Endothelial cell of hepatic sinusoid (primary cell): ENCODE results near the gene NRF1.

Experiments used
- in situ Hi-C: cut with HindIII; loops from 2 replicates; pipeline ENCODE4 v1.10.0; 2017; ENCODE audit warnings: low sequenced_read_pairs

NRF1 gene

DNA sequence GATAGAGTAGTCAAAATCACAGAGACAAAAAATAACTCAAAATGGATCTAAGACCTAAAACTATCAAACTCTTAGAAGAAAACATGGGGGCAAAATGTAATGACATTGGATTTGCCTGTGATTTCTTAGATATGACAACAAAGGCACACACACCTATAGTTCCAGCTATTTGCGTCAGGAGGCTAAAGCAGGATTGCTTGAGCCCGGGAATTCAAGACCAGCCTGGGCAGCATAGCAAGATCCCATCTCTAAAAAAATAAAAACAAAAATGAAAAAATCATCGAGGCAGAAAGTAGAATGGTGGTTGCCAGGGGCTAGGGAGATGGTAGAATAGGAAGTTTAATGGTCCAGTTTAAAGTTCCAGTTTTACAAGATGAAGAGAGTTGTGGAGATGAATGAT, 113.3 kb downstream of the NRF1 start:
- in situ Hi-C loops: no loop called here

DNA sequence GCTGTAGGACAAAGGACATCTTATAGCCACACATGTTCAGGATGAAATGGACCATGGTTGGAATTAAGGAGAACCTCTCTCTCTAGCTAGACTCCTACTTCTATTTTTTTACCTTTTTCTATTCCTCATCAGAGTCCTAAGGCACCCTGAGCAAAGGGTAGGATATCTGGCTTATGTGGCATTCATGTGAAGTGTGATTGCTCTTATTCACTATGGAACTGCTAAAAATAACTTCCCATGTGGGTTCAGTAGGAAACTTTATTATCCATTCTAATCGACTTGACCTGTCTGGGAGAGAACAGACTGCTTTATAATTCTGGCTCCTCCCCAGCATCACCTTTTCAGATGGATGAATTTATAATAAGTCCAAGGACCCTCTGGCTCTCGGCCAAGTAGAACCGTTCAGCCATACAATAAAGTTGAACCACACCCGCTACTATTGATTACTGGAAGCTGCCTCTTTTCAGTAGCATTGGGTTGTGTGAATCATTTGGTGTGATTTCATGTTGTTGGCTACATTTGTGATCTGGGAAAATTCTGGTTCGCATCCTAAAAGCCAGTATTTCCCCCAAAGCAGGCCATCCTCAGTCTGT, 117.5 kb downstream of the NRF1 start:
- in situ Hi-C loops: no loop called here

GRCh38 chr7:129729511-129729910, 118.0 kb downstream of the NRF1 start:
- in situ Hi-C loops: no loop called here

DNA sequence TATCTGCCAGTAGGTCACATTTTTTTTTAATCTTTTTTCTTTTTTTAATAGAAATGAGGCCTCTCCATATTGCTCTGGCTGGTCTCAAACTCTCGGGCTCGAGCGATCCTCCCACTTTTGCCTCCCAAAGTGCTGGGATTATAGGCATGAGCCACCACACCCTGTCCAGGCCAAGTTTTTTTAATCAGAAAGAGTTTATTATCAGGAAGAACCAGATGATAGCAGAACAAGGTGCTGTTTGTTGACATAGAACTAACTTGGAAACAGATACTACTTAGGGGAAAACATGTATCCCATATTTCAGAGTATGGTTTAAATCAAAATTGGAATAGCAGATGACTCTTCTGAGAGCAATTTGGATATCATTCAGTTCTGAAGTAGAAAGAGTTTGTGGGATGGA, 118.6 kb downstream of the NRF1 start:
- in situ Hi-C loops: no loop called here

DNA sequence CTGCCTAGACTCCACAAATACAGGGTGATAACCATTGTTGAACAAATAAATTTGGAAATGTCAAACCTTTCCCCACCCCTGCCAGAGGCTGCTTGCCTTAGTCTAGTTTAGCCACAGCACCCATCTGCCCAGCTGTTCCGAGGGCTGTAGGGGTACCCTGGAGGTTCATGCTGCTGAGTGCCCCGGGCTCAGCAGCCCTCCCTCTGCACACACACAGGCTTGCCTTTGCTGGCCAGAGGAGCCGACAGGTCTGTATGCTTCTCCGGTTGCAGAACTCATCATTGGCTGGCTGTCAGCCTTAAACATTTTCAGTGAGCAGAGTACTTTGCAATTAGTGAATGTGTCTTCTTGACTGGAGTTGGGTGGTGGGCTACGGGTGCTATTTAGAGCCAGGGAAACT, 122.9 kb downstream of the NRF1 start:
- in situ Hi-C loops: no loop called here

- in situ Hi-C loops: no loop called here
Observed at GRCh38 chr7:129739427-129739826, 127.9 kb downstream of the NRF1 start.

DNA sequence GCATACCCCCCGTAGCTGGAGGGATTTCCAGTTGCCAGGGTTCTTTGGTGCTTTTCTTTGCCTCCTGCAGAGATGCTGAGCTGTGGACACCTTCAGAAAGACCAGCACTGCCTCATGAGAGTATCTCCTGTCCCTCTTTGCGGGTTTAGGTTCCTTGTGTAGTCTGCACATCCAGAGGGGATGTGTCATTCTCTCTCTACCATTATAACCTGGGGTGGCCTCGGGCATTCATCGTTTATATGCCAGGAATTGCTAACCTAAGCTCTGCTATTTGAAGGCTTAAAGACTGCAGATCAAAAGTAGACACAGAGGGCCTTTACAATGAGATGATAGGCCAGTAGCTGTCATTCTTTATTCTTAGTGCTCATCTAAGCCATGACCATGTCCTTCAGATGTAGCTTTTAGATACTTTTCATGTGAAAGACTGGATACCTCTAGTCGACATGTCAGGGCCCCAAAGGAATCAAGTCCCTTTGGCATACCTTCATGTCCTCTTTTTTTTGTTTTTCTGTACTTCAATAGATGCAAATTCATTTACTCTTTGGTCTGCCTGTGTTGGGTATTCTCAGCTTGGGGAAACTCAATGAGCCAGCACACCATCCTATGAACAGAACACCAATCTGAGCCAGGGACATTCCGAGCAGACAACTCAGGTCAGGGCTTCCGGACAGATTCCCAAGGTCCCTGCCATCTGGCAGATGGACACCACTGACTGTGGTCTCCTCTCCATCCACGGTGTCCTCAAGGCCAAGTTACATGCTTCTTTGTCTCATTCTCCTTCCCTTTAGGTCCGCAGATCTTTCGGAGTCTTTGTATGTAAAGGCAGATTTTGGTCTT, 129.3 kb downstream of the NRF1 start:
- in situ Hi-C loops: no loop called here

- in situ Hi-C loops: no loop called here
Observed at GRCh38 chr7:129741743-129742213, 130.3 kb downstream of the NRF1 start.

DNA sequence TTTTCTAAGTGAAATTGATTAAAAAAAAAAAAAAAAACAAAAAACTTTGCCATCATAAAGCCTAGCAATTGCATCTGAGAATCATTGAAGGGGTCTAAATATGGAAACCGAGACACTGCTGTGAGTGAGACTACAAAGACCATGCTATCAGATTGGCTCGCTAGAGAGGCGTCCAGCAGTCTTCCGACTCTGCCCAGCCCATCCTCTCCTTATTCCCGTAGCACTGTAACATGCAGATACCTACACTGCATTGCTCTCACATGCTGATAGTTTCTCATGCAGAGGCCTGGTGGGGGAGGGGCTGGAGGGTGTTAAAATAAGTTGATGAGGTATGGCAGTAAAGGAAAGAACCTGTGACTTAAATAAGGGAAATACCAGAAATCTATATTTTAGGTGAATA, 130.7 kb downstream of the NRF1 start:
- in situ Hi-C loops: no loop called here

DNA sequence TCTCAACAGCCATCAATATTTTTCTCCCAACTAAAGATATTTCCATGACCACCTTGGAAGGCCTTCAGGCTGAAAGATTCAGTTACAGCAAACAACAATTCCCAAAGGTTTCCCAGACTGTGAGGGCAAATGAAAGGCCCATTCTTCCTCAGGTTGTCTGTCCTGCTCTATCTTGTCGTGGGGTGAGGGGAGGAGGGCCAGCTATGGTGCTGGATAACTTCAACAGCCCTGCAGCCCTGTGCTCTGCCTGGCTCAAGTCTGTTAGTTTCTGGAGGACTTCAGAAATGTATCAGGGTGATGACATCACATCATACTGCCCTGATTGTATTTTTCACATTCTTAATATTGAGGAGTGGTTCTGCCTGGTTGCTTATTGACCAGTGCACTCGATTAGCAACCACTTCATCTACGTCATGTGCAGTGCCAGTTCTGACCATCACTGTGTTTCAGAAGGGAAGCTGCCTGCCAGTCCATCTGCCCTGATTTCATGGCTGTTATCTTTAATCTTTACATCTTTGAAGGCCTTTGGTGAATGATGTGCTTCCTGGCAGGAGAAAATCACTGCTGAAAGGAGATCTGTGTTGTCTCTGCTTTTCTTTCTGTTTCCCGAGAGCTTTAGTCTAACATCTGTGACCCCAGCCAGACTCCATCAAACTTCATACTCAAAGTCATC, 135.5 kb downstream of the NRF1 start:
- in situ Hi-C loops: no loop called here

- in situ Hi-C loops: no loop called here
Observed at GRCh38 chr7:129748356-129749109, 137.0 kb downstream of the NRF1 start.

DNA sequence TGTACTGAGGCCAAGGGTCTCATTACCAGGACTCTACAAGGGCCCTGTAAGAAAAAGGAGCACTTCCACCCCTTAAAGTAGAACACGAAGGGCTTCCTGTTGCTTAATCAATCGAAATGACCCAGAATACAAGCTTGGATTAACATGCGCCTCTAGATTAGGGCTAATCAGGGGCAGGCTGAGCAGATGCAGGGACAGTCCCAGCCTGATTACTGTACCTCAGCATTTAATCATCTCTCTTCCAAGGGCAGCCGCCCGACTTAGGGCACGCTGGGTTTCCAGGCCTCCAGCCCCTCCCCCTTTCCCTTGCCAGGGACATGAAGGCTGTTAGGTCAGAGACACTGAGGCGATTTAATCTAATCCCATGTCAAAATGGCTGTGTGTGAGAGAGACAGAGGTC, 138.6 kb downstream of the NRF1 start:
- in situ Hi-C loops: loop anchor here (5.0 kb wide), 1 partner anchor 63 kb away; no protein-coding TSS in a partner anchor

DNA sequence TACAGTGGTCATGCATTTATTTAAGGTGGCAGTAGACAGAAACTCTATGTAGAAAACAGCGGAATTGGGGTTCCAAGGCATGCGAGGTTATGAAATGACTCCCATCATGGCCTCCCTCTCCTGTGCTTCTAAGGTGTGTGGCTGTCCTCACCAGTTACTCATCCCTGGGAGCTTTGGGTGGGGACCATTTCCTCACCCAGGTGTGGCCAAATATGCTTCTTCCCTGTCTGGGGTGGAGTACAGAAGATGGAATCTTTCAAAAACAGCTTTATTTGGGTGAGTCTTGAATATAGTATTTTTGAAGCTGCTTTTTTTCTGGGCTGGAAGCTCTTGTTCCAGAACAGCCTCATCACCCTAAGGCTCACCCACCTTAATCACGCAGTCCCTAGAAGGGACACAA, 139.0 kb downstream of the NRF1 start:
- in situ Hi-C loops: loop anchor here (5.0 kb wide), 1 partner anchor 63 kb away; no protein-coding TSS in a partner anchor

GRCh38 chr7:129751916-129752315, 140.4 kb downstream of the NRF1 start:
- in situ Hi-C loops: loop anchor here (5.0 kb wide), 1 partner anchor 65 kb away; no protein-coding TSS in a partner anchor

- in situ Hi-C loops: loop anchor here (5.0 kb wide), 1 partner anchor 65 kb away; no protein-coding TSS in a partner anchor
Observed at GRCh38 chr7:129752760-129753159, 141.2 kb downstream of the NRF1 start.

DNA sequence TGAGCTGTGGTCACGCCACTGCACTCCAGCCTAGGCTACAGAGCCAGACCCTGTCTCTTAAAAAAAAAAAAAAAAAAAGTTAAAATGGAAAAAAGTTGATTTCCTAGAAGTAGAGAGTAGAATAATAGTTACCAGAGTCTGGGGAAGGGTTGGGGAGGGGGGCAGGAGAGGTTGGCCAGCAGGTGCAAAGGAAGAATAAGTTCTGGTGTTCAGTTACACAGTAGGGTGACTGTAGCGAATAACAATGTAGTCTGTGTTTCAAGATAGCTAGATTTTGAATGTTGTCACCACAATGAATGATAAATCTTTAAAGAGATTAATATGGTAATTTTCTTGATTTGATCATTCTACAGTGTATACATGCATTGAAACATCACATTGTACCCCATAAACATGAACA, 142.9 kb downstream of the NRF1 start:
- in situ Hi-C loops: loop anchor here (5.0 kb wide), 1 partner anchor 67 kb away; no protein-coding TSS in a partner anchor

- in situ Hi-C loops: loop anchor here (5.0 kb wide), 1 partner anchor 269 kb away; no protein-coding TSS in a partner anchor
Observed at GRCh38 chr7:129757991-129758390, 146.5 kb downstream of the NRF1 start.

DNA sequence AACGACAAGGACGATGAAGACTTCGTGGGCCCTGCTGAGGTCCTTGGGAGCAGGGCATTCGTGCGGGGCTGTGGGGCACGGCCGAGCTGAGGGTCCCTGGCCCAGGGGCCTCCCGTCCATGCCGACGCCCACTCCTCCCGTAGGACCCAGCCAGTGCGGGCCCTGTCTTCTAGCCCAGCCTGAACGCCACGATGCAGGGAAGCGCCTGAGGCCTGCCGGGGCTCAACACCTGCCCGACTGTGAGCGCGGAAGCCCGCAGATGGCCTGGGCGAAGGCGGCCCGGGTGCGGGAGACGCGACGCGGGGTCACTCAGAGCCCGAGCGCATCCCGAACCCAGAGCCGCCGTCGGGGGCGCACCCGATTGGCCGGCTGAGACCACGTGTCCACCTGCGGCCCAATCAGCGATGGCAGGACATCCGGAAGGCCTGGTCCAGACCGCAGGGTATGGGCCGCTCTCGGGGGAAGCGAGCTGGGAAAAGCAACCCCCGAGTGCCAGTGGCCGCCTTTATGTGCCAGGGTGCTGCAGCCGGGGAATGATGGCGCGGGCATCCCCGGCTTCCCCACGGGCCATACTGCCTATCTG, 151.0 kb downstream of the NRF1 start:
- in situ Hi-C loops: loop anchor here (5.0 kb wide), 1 partner anchor 45 kb away; no protein-coding TSS in a partner anchor

DNA sequence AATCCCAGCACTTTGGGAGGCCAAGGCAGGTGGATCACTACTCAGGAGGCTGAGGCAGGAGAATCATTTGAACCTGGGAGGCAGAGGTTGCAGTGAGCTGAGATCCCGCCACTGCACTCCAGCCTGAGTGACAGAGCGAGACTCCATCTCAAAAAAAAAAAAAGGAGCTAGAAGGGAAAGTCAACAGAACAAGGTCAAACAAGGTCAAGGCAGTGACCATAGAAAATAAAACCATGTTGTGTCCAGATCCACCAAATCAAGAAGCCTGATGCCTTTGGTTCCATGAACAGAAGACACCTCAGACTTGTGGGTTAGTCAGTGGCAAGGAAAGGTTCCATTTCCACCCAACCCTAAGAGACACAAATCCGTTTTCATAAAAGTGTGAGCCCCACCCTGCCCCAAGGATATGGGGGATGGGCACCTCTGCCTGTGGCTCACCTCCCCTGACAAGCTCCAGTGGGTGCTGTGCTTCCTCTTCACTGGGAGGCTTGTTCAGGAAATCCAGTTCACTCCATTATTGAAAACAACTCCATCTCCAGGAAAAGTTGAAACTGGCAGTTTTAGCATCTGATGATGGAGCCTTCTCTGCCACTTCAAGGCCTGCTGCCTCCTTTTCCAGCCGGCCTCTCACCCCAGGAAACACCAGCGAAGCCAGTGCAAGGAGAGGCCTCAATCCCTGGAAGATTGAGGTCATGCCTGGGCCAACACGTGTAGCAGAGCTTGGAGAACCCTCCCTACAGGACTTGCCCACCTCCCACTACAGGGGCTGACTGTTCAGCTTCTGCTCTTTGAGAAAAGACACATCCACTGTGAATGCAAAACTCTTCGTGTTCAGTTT, 152.9 kb downstream of the NRF1 start:
- in situ Hi-C loops: loop anchor here (5.0 kb wide), 1 partner anchor 43 kb away; no protein-coding TSS in a partner anchor
